Ovary (tissue), 9 donors: Measurements from ENCODE around the gene FAM234B. TPM values are rescaled to one million over a fixed set of nuclear protein-coding genes. Genes with fewer than 3 reads are reported as not detected.

Source experiments
- DNase-seq, 5 donors: peaks; one replicate each; pipeline ENCODE4 v3.0.0-alpha.2; 2019 to 2020
- H3K27ac ChIP-seq, 2 donors: fragments of 200-600 bp; one replicate each; pipeline versions ENCODE4 v1.5.1 to v1.8.0; 2019 to 2022
- H3K27me3 ChIP-seq: fragments of 200-600 bp; one replicate; pipeline ENCODE4 v1.8.0; 2022
- H3K36me3 ChIP-seq: fragments of 200-600 bp; sonication (generic); one replicate; pipeline ENCODE4 v1.5.1; 2019
- H3K4me1 ChIP-seq: one replicate; pipeline ENCODE4 v1.8.1; 2013; ENCODE audit warnings: mild to moderate bottlenecking, moderate library complexity; ENCODE audit not compliant: insufficient read depth
- H3K4me3 ChIP-seq: fragments of 200-600 bp; sonication (generic); one replicate; pipeline ENCODE4 v1.5.1; 2017
- H3K9me3 ChIP-seq, 2 donors: fragments of 200-600 bp in 1 of 2; sonication (generic) in 1 of 2; one replicate each; pipeline versions ENCODE4 v1.5.1 to v1.8.1; 2013 to 2019; ENCODE audit warnings: mild to moderate bottlenecking in 1 of 2, moderate library complexity in 1 of 2
- CTCF ChIP-seq, 3 donors: fragments of 450-650 bp in 2 of 3; fragments of 200-600 bp in 1 of 3; IDR thresholded peaks; one replicate each; pipeline versions ENCODE4 v1.5.1 to v1.8.0; 2016 to 2022; ENCODE audit warnings: antibody characterized with exemption in 3 of 3, mild to moderate bottlenecking in 1 of 3
- EP300 ChIP-seq: sonication (generic); formaldehyde crosslinking; IDR thresholded peaks from one replicate; pipeline ENCODE4 v1.6.1; 2017; ENCODE audit warnings: antibody characterized with exemption
- POLR2A ChIP-seq: fragments of 450-650 bp; IDR thresholded peaks from one replicate; pipeline ENCODE4 v1.6.1; 2017; ENCODE audit warnings: antibody characterized with exemption, mild to moderate bottlenecking, moderate library complexity
- WGBS, 3 donors: extraction: QIAGEN DNeasy Blood & Tissue Kit in 1 of 3; methylation state at CpG; one replicate each; pipeline versions ENCODE4 v1.1.5 to v1.1.7; 2013 to 2017; 5-methylcytosine and 5-hydroxymethylcytosine counted together
- intact Hi-C, 4 donors: fragments of 100-400 bp; cut with DNase I; formaldehyde crosslinking; loops; one replicate each; pipeline versions ENCODE4 v1.11.0 to v1.15.1; 2022 to 2023
- polyA plus RNA-seq, 2 donors: library from polyadenylated mRNA; stranded (reverse); fragments of 200-250 nt in 1 of 2; fragments of 350-450 nt in 1 of 2; fragmentation: Illumina TruSeq in 1 of 2; extraction: RNeasy Lipid Tissue Mini Kit (QIAGEN cat#74804) in 1 of 2; gene quantifications; one replicate each; pipeline ENCODE4 v1.2.3, GENCODE V29; 2013 to 2014
- total RNA-seq, 7 donors: library from RNA; depleted of rRNA in 2 of 7; stranded (reverse); fragments of >200 nt in 2 of 7; fragmentation: NEBNext Ultra II Directional in 3 of 7; extraction: Animal tissue kit (Norgen Biotek cat#: 25700) in 3 of 7; gene quantifications; one replicate each; pipeline versions ENCODE4 v1.1.0 to v1.2.4, GENCODE V29; 2016 to 2023
- donor health status: DM: no; HTN: no; CAD: no; lungs with moderate emphysema.
- donor health status: DM: no; HTN: no; CAD: no.
- donor health status: Bipolar disorder and iron deficiency.
- donor health status: DM: yes; HTN: yes; CAD: no.
- donor health status: DM: no; HTN: no; CAD: no.
- donor health status: DM: yes; HTN: yes; CAD: no.

Gene FAM234B
- total and polyA plus RNA-seq, 9 donors, result 2.1 to 9.4 (median 5.7) TPM

GRCh38 chr12:13103391-13104033 is 59.3 kb downstream of the FAM234B start, which contains the start of gene GSG1:
Gene GSG1, minus strand, starts transcription at chr12:13103667. Its CDS starts 155 bp downstream, at chr12:13103512.
- Histone ChIP-seq H3K9me3 (no peaks in the 10 kb centered on the region), H3K36me3 (no peaks in the 10 kb centered on the region), H3K4me3 (no peak within 1 kb of the TSS), H3K27me3 (no peaks in the 10 kb centered on the region), H3K27ac (peak within 1 kb of the TSS in 1 of 2 donors; percentile 94), H3K4me1 (peaks cover 3% of the 10 kb centered on the region)
- DNase-seq, result no peak
- TF ChIP-seq CTCF (IDR thresholded peaks at IDR 0.05), result no peak
- no peak for TF ChIP-seq EP300
- TF ChIP-seq POLR2A, result no peak
- WGBS, 3 donors, result 92 to 96% (median 93%) methylated on average over 8 of the region's 8 CpGs
- intact Hi-C loops, result loop anchor here in 1 of 4 donors (10.0 kb wide), 1 partner anchor 91 kb away; the partner anchor contains the start of gene EMP1

GRCh38 chr12:13104409-13104808 is 60.2 kb downstream of the FAM234B start:
- 89 to 93% (median 92%) methylated on average over 3 of the region's 3 CpGs for WGBS, 3 donors

GRCh38 chr12:13105781-13106180 is 61.6 kb downstream of the FAM234B start:
- Histone ChIP-seq H3K27ac (no peak overlapping the region), H3K4me3 (no peak overlapping the region), H3K36me3 (no peaks in the 10 kb centered on the region), H3K27me3 (no peaks in the 10 kb centered on the region), H3K4me1 (no peaks in the 10 kb centered on the region), H3K9me3 (no peaks in the 10 kb centered on the region)
- no peak for TF ChIP-seq POLR2A
- no peak for TF ChIP-seq CTCF (IDR thresholded peaks at IDR 0.05)
- TF ChIP-seq EP300, result no peak
- 89 to 97% (median 94%) methylated on average over 1 of the region's 1 CpG for WGBS, 3 donors
- intact Hi-C loops, result loop anchor here in 1 of 4 donors (10.0 kb wide), 1 partner anchor 89 kb away; the partner anchor contains the start of gene EMP1
- no peak for DNase-seq

More at GRCh38 chr12:13104409-13104808, 60.2 kb downstream of the FAM234B start:
- H3K27ac ChIP-seq, result no peak overlapping the region
- H3K9me3 ChIP-seq, result no peaks in the 10 kb centered on the region
- TF ChIP-seq CTCF (IDR thresholded peaks at IDR 0.05) (no peak), POLR2A (no peak), EP300 (no peak)
- no peaks in the 10 kb centered on the region for H3K27me3 ChIP-seq
- H3K4me1 ChIP-seq, result peaks cover 3% of the 10 kb centered on the region
- H3K36me3 ChIP-seq, result no peaks in the 10 kb centered on the region
- no peak overlapping the region for H3K4me3 ChIP-seq
- intact Hi-C loops, result loop anchor here in 1 of 4 donors (10.0 kb wide), 1 partner anchor 90 kb away; the partner anchor contains the start of gene EMP1
- DNase-seq, result no peak

GRCh38 chr12:13106666-13107065 is 62.5 kb downstream of the FAM234B start:
- Histone ChIP-seq H3K27ac (no peak overlapping the region), H3K9me3 (no peaks in the 10 kb centered on the region), H3K4me1 (no peaks in the 10 kb centered on the region), H3K36me3 (no peaks in the 10 kb centered on the region), H3K4me3 (no peak overlapping the region), H3K27me3 (no peaks in the 10 kb centered on the region)
- 98 to 100% (median 98%) methylated on average over 1 of the region's 1 CpG for WGBS, 3 donors
- DNase-seq, result no peak
- TF ChIP-seq POLR2A (no peak), CTCF (IDR thresholded peaks at IDR 0.05) (no peak), EP300 (no peak)
- intact Hi-C loops, result loop anchor here in 1 of 4 donors (10.0 kb wide), 1 partner anchor 88 kb away; the partner anchor contains the start of gene EMP1
